ENCODE data around the gene DDX42.

Gene DDX42

DNA sequence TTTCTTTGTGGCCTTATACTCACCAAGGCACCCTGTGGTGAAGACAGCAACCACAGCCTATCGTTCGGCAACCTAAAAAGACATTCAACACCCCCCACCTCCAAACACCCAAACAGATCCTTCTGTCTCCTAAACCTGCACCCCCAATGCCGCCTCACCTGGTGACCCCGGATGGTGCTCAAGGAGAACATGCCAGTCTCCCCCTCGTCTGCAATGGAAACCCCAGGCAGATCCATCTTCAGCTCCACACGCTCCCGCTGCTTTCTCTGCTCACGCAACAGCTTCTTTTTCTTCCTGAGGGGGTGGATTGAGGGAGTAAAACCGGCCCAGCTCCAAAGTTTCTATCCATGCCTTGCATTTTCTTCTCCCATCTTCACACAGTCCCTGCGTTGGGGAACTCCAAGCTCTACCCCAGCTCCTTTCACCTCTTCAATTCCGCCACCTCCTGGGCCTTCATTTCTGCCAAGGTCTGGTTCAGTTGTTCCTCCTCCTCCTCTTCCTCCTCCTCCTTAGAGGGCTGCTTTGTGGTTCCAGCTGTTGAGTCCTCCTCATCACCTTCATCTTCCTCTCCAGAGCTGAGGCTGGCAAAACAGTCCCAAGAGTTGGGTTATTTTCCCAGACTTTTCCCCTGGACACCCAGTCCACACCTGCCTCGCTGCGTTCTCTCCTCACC, 49.8 kb downstream of the DDX42 start:
- DNase-seq (ENCODE audit: low read depth, low spot score) = no peak

- no peak for DNase-seq (ENCODE audit: low read depth, low spot score)
These were observed 50.4 kb downstream of the DDX42 start for GRCh38 chr17:63824362-63824761.

DNA sequence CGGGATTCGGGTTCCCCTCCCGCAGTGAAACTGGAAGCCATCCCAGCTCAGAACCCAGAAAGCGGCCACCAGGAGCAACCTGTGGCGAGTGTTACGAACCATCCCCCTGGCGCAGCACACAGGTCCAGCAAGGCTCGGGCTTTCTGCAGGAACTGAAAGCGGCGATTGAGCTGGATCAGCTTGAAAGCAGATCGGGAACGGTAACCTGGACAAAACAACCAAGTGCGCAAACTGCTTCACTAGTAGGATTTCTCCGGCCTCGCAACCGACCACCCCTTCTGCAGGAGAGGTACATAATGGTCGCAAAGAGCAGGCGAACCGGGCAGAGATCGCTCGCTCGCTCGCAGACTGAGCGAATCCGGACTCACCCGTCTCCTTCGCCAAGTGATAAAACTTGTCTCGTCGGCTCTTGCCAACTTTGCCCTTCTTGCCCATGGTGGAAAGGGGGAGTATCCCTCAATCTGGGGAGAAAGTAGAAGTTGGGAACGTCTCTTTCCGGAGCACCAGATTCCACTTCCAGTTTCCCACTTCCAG, 52.6 kb downstream of the DDX42 start:
- no peak for DNase-seq (ENCODE audit: low read depth, low spot score)

GRCh38 chr17:63827002-63827800, 53.2 kb downstream of the DDX42 start, which contains the start of the genes FTSJ3 and PSMC5:
Gene FTSJ3, minus strand, starts transcription at chr17:63827663. Its CDS starts 761 bp downstream, at chr17:63826902.
Gene PSMC5, plus strand, starts transcription at chr17:63827431. Its CDS starts 60 bp downstream, at chr17:63827491.
- peak; percentile 87 for DNase-seq (ENCODE audit: low read depth, low spot score)

- no peak for DNase-seq (ENCODE audit: low read depth, low spot score)
These were observed 53.8 kb downstream of the DDX42 start for GRCh38 chr17:63827801-63828221.

- no peak for DNase-seq (ENCODE audit: low read depth, low spot score)
These were observed 55.0 kb downstream of the DDX42 start for GRCh38 chr17:63828936-63829335.

DNA sequence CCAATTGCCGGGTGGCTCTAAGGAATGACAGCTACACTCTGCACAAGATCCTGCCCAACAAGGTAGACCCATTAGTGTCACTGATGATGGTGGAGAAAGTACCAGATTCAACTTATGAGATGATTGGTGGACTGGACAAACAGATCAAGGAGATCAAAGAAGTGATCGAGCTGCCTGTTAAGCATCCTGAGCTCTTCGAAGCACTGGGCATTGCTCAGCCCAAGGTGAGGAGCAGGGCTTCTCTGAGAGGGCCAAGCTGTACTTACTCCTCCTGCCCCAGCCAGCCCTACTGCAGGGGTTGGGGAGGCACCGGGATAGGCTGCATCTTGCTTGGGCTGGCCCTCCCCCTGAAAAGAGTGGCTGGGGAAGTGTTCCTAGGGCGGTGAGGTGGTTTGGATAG, 56.3 kb downstream of the DDX42 start:
- no peak for DNase-seq (ENCODE audit: low read depth, low spot score)

DNA sequence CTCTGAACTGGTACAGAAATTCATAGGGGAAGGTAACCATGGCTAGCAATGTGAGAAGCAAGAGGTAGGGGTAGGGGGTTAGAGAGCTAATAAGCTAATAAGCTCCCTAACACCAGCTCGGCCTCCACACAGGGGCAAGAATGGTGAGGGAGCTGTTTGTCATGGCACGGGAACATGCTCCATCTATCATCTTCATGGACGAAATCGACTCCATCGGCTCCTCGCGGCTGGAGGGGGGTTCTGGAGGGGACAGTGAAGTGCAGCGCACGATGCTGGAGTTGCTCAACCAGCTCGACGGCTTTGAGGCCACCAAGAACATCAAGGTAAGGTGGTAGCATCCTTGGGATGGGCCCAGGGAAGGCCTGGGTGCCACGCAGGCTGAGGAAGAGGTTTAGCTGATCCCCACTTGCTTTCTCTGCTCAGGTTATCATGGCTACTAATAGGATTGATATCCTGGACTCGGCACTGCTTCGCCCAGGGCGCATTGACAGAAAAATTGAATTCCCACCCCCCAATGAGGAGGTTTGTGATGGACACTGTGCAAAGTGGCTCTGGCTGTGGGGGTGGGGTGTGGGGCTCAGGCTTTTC, 57.0 kb downstream of the DDX42 start:
- DNase-seq (ENCODE audit: low read depth, low spot score) = no peak

DNA sequence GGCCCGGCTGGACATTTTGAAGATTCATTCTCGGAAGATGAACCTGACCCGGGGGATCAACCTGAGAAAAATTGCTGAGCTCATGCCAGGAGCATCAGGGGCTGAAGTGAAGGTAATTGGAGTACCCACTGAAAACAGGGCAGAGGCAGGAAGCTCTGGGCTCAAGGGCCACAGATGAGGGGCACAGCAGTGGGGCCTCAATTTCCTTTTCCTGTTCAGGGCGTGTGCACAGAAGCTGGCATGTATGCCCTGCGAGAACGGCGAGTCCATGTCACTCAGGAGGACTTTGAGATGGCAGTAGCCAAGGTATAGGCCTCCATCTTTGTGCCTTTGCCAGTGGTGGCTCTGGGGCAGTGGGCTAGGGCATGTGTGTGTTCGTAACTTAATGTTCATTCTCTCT, 57.5 kb downstream of the DDX42 start:
- DNase-seq (ENCODE audit: low read depth, low spot score) = no peak

- DNase-seq (ENCODE audit: low read depth, low spot score) = no peak
These were observed 58.0 kb downstream of the DDX42 start for GRCh38 chr17:63832014-63832413.

GRCh38 chr17:63832455-63832854, 58.5 kb downstream of the DDX42 start:
- no peak for DNase-seq (ENCODE audit: low read depth, low spot score)

GRCh38 chr17:63833026-63833740, 59.2 kb downstream of the DDX42 start:
- no peak for DNase-seq (ENCODE audit: low read depth, low spot score)

- no peak for DNase-seq (ENCODE audit: low read depth, low spot score)
These were observed 59.9 kb downstream of the DDX42 start for GRCh38 chr17:63833741-63834373.

- DNase-seq (ENCODE audit: low read depth, low spot score) = peak; percentile 47
These were observed 60.6 kb downstream of the DDX42 start for GRCh38 chr17:63834431-63835166.

- DNase-seq (ENCODE audit: low read depth, low spot score) = no peak
These were observed 61.3 kb downstream of the DDX42 start for GRCh38 chr17:63835167-63835720.

- no peak for DNase-seq (ENCODE audit: low read depth, low spot score)
These were observed 62.8 kb downstream of the DDX42 start for GRCh38 chr17:63836811-63837210.

- DNase-seq (ENCODE audit: low read depth, low spot score) = no peak
These were observed 63.5 kb downstream of the DDX42 start for GRCh38 chr17:63837480-63837879.

- no peak for DNase-seq (ENCODE audit: low read depth, low spot score)
These were observed 64.1 kb downstream of the DDX42 start for GRCh38 chr17:63837962-63838600.

DNA sequence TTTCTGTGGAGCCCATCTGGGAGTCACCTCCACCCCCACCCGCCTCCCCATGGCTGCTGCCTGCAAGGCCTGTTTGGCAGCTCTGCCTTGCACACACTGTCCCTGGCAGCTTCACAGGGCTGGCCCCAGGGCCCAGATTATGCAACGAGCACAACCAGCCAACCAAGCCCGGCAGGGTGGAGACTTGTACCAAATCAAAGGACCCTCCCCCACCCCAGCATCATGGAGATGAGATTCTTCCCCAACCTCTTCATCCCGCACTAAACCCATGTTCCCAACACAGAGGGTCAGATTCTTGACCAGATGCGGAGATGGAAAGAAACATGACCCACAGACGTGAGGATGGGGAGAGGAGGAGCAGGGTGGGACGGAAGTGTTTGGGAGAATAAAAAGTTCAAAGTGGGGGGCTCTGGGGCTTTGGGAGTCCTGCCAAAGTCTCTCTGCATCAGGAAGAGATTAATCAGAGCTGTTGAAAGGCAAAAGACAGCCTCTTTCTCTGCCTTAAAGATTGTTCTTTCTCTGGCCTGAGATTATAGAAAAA, 64.7 kb downstream of the DDX42 start:
- DNase-seq (ENCODE audit: low read depth, low spot score) = no peak

All from iPS DF 19.7 (cell line).